ENCODE results near the gene SLC39A7.
A peak's percentile ranks its signal among the peaks of the same experiment; 100 is the strongest.

Gene SLC39A7

GRCh38 chr6:33192105-33192646 is 8.5 kb upstream of the SLC39A7 start, which contains the start of gene COL11A2:
Gene COL11A2, minus strand, starts transcription at chr6:33192467. Its CDS starts 227 bp downstream, at chr6:33192240.
- TF ChIP-seq CTCF (IDR thresholded peaks at IDR 0.05; ENCODE audit: low read depth, low read length): no peak
- no peak for DNase-seq (ENCODE audit: extremely low read depth, low read depth)

GRCh38 chr6:33192671-33193602 is 7.7 kb upstream of the SLC39A7 start:
- no peak for TF ChIP-seq CTCF (IDR thresholded peaks at IDR 0.05; ENCODE audit: low read depth, low read length)
- DNase-seq (ENCODE audit: extremely low read depth, low read depth): no peak

GRCh38 chr6:33193619-33194018 is 7.0 kb upstream of the SLC39A7 start:
- DNase-seq (ENCODE audit: extremely low read depth, low read depth): no peak
- TF ChIP-seq CTCF (IDR thresholded peaks at IDR 0.05; ENCODE audit: low read depth, low read length): no peak

GRCh38 chr6:33194431-33194979 is 6.2 kb upstream of the SLC39A7 start:
- no peak for TF ChIP-seq CTCF (IDR thresholded peaks at IDR 0.05; ENCODE audit: low read depth, low read length)
- DNase-seq (ENCODE audit: extremely low read depth, low read depth): no peak

GRCh38 chr6:33195304-33196165 is 5.1 kb upstream of the SLC39A7 start:
- TF ChIP-seq CTCF (IDR thresholded peaks at IDR 0.05; ENCODE audit: low read depth, low read length): no peak
- no peak for DNase-seq (ENCODE audit: extremely low read depth, low read depth)

GRCh38 chr6:33197431-33198048 is 3.1 kb upstream of the SLC39A7 start:
- DNase-seq (ENCODE audit: extremely low read depth, low read depth): peak; percentile 27
- peak; percentile 77 for TF ChIP-seq CTCF (IDR thresholded peaks at IDR 0.05; ENCODE audit: low read depth, low read length)
